ENCODE data around the gene ANTXR2. TPM values are rescaled to one million over a fixed set of nuclear protein-coding genes. Genes with fewer than 3 reads are reported as not detected.

Gene ANTXR2
- total RNA-seq, 1 experiment from 2014 or later: 7.0 TPM

- POLR2A ChIA-PET (ENCODE audit: low non-redundant PET): no interaction called here
Observed at GRCh38 chr4:80026100-80026499, 46.9 kb downstream of the ANTXR2 start.

GRCh38 chr4:80024335-80024734 is 48.7 kb downstream of the ANTXR2 start:
- TF ChIP-seq EZH2 (IDR thresholded peaks at IDR 0.05; ENCODE audit: borderline replicate concordance, low read depth, low read length, poor library complexity, severe bottlenecking) (no peak), CTCF (conservative IDR thresholded peaks at IDR 0.05; ENCODE audit: low read depth, low read length) (no peak)
- no peaks in the 10 kb centered on the region for H3K4me1 ChIP-seq (ENCODE audit: insufficient read depth, low read length, poor library complexity, severe bottlenecking)
- no peak overlapping the region for H3K27ac ChIP-seq (ENCODE audit: low read depth, low read length, poor library complexity, severe bottlenecking)
- intact Hi-C loops (cut with micrococcal nuclease; ENCODE audit: unreplicated experiment): no loop called here
- no TSS peak for BruUV-seq (replicated peaks)
- no peaks in the 10 kb centered on the region for H3K9me3 ChIP-seq (ENCODE audit: low read depth, low read length, poor library complexity, severe bottlenecking)
- no peak overlapping the region for H3K4me3 ChIP-seq (ENCODE audit: low read depth, low read length, poor library complexity, severe bottlenecking)
- no peaks in the 10 kb centered on the region for H3K27me3 ChIP-seq (replicated peaks; ENCODE audit: insufficient read depth, low read depth, low read length, poor library complexity)
- ChIA-PET POLR2A (ENCODE audit: low non-redundant PET) (no interaction called here), CTCF (no interaction called here)
- no peaks in the 10 kb centered on the region for H3K36me3 ChIP-seq (ENCODE audit: insufficient read depth, low read length, poor library complexity, severe bottlenecking)
- DNase-seq (ENCODE audit: low spot score): no peak

More at GRCh38 chr4:80026100-80026499, 46.9 kb downstream of the ANTXR2 start:
- CTCF ChIA-PET: no interaction called here
- H3K36me3 ChIP-seq (ENCODE audit: insufficient read depth, low read length, poor library complexity, severe bottlenecking): no peaks in the 10 kb centered on the region
- no peak overlapping the region for H3K27ac ChIP-seq (ENCODE audit: low read depth, low read length, poor library complexity, severe bottlenecking)
- H3K9me3 ChIP-seq (ENCODE audit: low read depth, low read length, poor library complexity, severe bottlenecking): no peaks in the 10 kb centered on the region
- no peak for DNase-seq (ENCODE audit: low spot score)
- BruUV-seq (replicated peaks): no TSS peak
- H3K27me3 ChIP-seq (replicated peaks; ENCODE audit: insufficient read depth, low read depth, low read length, poor library complexity): no peaks in the 10 kb centered on the region
- H3K4me1 ChIP-seq (ENCODE audit: insufficient read depth, low read length, poor library complexity, severe bottlenecking): no peaks in the 10 kb centered on the region
- intact Hi-C loops (cut with micrococcal nuclease; ENCODE audit: unreplicated experiment): no loop called here
- TF ChIP-seq CTCF (conservative IDR thresholded peaks at IDR 0.05; ENCODE audit: low read depth, low read length) (no peak), EZH2 (IDR thresholded peaks at IDR 0.05; ENCODE audit: borderline replicate concordance, low read depth, low read length, poor library complexity, severe bottlenecking) (no peak)
- no peak overlapping the region for H3K4me3 ChIP-seq (ENCODE audit: low read depth, low read length, poor library complexity, severe bottlenecking)

- TF ChIP-seq CTCF (conservative IDR thresholded peaks at IDR 0.05; ENCODE audit: low read depth, low read length) (no peak), EZH2 (IDR thresholded peaks at IDR 0.05; ENCODE audit: borderline replicate concordance, low read depth, low read length, poor library complexity, severe bottlenecking) (no peak)
- intact Hi-C loops (cut with micrococcal nuclease; ENCODE audit: unreplicated experiment): no loop called here
- DNase-seq (ENCODE audit: low spot score): no peak
- Histone ChIP-seq H3K27ac (ENCODE audit: low read depth, low read length, poor library complexity, severe bottlenecking) (no peak overlapping the region), H3K4me1 (ENCODE audit: insufficient read depth, low read length, poor library complexity, severe bottlenecking) (no peaks in the 10 kb centered on the region), H3K27me3 (replicated peaks; ENCODE audit: insufficient read depth, low read depth, low read length, poor library complexity) (no peaks in the 10 kb centered on the region), H3K4me3 (ENCODE audit: low read depth, low read length, poor library complexity, severe bottlenecking) (no peak overlapping the region), H3K36me3 (ENCODE audit: insufficient read depth, low read length, poor library complexity, severe bottlenecking) (no peaks in the 10 kb centered on the region), H3K9me3 (ENCODE audit: low read depth, low read length, poor library complexity, severe bottlenecking) (no peaks in the 10 kb centered on the region)
- ChIA-PET CTCF (no interaction called here), POLR2A (ENCODE audit: low non-redundant PET) (no interaction called here)
- BruUV-seq (replicated peaks): no TSS peak
Observed at GRCh38 chr4:80022282-80022681, 50.7 kb downstream of the ANTXR2 start.
